RWPE1 (cell line): ENCODE results near the gene FN1.
"Not testable (repeated sequence)": the region's sequence is repeated elsewhere in the genome, so short reads cannot be mapped to it uniquely, and the experiment has no call there.

Experiments used
- CTCF ChIA-PET: fragments of 350-600 bp; sonication (Branson Sonifier 250); formaldehyde crosslinking; extraction: SDS; loops from one replicate; lab custom pipeline; 2021; lab: Yijun Ruan, JAX
- POLR2A ChIA-PET: fragments of 400-600 bp; formaldehyde crosslinking; extraction: SDS; loops from one replicate; lab custom pipeline; 2020; ENCODE audit warnings: antibody characterized with exemption; ENCODE audit not compliant: low non-redundant PET; lab: Yijun Ruan, JAX
- DNase-seq: peaks from one replicate; pipeline ENCODE4 v3.0.0; 2012; ENCODE audit warnings: low spot score
- H3K27ac ChIP-seq: fragments of 450-650 bp; 2 replicates; pipeline ENCODE4 v1.5.1; 2017
- TF ChIP-seq, protein P1 (sequence below): fragments of 450-650 bp; conservative IDR thresholded peaks from 2 replicates; pipeline ENCODE4 v1.5.1; 2017; ENCODE audit warnings: low read depth, mild to moderate bottlenecking

FN1 gene

DNA sequence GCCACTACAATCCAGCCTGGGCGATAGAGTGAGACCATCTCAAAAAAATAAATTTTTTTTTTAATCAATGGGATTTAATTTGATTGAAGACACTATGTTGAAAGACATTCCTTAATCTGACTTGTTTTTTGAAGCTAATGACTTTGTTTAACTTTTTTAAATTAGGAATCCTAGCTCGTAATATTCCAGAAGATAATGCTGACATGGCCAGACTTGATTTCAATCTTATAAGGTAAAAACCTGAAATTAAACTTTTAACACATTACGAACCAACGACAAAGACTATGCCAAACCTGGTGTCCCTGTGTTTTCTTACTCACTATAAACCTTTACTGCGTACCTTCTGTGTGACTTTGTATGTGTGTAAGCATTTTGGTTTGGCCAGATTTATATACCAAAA is 116.4 kb downstream of the FN1 start:
- POLR2A ChIA-PET, result interaction anchor here (0.6 kb wide), 1 partner anchor 36 kb away, joined by 4 read pairs; no protein-coding TSS in a partner anchor

DNA sequence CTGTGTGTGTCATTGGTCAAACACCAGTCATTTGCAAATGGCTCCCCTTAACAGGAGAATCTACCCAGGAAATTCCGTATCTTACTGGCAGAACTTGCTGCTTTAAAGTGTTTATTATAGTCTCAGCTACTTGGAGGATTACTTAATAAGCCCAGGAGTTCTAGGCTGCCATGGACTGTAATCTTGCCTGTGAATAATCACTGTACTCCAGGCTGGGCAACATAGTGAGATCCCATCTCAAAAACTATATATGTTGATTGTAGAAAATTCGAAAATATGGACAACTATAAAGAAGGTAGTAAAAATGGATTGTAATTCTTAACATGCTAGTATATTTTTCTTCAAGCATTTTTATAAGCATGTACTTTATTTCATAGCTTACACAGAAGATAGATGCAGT is 119.5 kb downstream of the FN1 start:
- no peak overlapping the region for H3K27ac ChIP-seq
- TF ChIP-seq, protein P1, sequence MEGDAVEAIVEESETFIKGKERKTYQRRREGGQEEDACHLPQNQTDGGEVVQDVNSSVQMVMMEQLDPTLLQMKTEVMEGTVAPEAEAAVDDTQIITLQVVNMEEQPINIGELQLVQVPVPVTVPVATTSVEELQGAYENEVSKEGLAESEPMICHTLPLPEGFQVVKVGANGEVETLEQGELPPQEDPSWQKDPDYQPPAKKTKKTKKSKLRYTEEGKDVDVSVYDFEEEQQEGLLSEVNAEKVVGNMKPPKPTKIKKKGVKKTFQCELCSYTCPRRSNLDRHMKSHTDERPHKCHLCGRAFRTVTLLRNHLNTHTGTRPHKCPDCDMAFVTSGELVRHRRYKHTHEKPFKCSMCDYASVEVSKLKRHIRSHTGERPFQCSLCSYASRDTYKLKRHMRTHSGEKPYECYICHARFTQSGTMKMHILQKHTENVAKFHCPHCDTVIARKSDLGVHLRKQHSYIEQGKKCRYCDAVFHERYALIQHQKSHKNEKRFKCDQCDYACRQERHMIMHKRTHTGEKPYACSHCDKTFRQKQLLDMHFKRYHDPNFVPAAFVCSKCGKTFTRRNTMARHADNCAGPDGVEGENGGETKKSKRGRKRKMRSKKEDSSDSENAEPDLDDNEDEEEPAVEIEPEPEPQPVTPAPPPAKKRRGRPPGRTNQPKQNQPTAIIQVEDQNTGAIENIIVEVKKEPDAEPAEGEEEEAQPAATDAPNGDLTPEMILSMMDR, result no peak
- no peak for DNase-seq
- ChIA-PET CTCF (interaction anchor here (0.6 kb wide), 2 partner anchors 307 to 577 kb away, joined by 3 read pairs; no protein-coding TSS in a partner anchor), POLR2A (no interaction called here)

More for the DNA sequence above, 116.4 kb downstream of the FN1 start:
- TF ChIP-seq, protein P1, result no peak
- no peak overlapping the region for H3K27ac ChIP-seq
- no peak for DNase-seq
- CTCF ChIA-PET, result interaction anchor here (1.1 kb wide), 1 partner anchor 49 kb away, joined by 9 read pairs; no protein-coding TSS in a partner anchor

DNA sequence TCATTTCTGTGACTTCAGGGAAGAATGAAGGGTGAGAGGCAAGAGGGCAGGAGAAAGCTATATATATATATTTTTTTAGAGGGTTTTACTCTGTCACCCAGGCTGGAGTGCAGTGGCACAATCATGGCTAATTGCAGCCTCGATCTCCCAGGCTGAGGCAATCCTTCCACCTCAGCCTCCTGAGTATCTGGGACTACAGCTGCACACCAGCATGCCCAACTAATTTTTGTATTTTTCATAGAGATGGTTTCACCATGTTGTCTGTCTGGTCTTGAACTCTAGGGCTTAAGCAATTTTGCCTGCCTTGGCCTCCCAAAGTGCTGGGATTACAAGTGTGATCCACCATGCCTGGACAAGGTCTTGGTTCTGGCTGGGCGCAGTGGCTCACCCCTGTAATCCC is 120.6 kb downstream of the FN1 start:
- DNase-seq, result no peak
- POLR2A ChIA-PET, result no interaction called here
- TF ChIP-seq, protein P1, result no peak
- H3K27ac ChIP-seq, result peak overlapping the region; percentile 24; the same call in 1 of the 2 replicates
- CTCF ChIA-PET, result no interaction called here

DNA sequence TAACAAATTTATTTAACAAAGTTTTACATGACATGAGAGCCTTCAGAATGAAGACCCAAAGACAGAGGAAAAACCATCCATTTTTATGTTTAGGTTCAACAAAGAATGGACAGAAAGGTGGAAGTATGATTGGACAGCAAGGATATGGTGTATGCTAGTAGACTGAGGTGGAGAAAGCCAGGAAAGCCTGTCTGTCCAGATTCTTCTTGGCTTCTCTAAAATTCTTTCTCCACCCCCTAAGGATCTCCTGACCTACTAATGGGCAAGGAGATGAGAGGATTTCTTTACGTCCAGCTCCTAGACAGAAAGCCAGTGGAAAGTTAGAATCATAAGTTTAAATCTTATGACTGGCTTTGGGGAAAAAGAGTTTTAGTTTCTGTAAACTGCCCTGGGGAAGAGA is 121.0 kb downstream of the FN1 start:
- CTCF ChIA-PET, result no interaction called here
- H3K27ac ChIP-seq, result no peak overlapping the region
- POLR2A ChIA-PET, result no interaction called here

DNA sequence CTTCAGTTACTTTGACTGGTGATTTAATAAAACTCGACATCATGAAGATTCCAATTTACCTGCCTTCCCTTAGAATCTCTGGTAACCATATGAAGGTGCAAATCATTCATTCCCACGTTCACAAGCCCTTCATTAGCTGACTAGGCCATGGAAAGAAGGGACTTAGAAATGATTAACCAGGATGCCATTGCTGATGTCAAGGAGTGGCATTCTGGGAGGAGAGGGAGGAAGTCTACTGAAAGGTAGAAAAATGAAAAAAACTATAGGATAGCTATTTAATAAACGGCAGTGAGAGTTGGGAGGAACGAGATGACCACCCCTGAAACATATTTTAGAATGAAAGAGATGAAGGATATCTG is 122.6 kb downstream of the FN1 start:
- DNase-seq, result no peak
- H3K27ac ChIP-seq, result no peak overlapping the region
- TF ChIP-seq, protein P1, result no peak
- ChIA-PET CTCF (no interaction called here), POLR2A (no interaction called here)

More for the DNA sequence above, 121.0 kb downstream of the FN1 start:
- TF ChIP-seq, protein P1, result no peak
- DNase-seq, result no peak

DNA sequence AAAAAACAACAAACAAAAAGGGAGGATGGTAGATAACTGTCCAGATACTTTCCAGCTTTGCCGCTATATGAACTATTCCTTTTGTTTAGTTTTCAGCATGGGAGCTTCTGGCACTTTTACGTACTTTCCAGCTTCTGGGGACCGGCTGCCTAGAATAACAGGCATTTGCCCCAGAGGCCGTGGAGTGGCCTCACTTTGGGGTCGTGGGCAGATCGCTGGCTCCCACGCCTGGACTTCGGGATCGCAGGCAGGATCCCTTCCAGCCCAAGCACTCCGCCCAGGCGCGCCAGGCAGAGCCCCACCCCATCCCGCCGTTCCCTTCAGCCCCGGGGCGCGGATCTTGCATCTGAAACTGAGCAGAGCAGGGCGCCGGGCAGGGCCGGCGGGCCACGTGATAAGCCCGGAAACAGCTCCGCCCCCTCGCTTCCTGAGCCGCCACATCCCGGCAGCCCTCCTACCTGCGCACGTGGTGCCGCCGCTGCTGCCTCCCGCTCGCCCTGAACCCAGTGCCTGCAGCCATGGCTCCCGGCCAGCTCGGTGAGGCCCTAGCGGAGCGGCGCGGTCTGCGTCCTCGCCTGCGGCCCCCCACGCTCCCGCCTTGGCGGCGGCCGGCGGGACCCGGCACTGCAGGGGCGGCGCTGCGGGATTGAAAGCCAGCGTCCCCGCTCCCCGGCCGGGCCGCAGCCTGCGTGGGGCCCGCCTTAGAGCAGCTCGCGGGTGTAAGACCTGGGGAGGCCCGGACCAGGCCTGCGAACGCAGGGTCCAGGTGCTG is 124.1 kb downstream of the FN1 start, which contains the start of gene ATIC:
Gene ATIC, plus strand, starts transcription at position 435 of the 772 bp plus-strand sequence. Its CDS starts 84 bp downstream, at position 519.
- peak; percentile 90 for DNase-seq
- ChIA-PET POLR2A (interaction anchor here (0.6 to 0.7 kb wide), 5 partner anchors 43 to 284 kb away, joined by 3 to 12 read pairs (median 8); no protein-coding TSS in a partner anchor), CTCF (interaction anchor here (0.6 to 1.4 kb wide), 4 partner anchors 207 to 619 kb away, joined by 3 read pairs; no protein-coding TSS in a partner anchor)
- peak within 1 kb of the TSS; percentile 79 for H3K27ac ChIP-seq
- TF ChIP-seq, protein P1, result no peak

DNA sequence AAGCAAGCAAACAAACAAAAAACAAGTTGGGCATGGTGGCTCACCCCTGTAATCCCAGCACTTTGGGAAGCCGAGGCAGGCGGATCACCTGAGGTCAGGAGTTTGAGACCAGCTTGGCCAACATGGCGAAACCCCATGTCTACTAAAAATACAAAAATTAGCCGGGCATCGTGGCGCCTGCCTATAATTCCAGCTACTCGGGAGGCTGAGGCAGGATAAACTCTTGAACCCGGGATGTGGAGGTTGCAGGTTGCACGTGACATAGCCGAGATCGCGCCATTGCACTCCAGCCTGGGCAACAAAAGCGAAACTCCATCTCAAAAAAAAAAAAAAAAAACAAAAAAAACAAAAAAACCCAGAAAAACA is 124.6 kb downstream of the FN1 start:
- H3K27ac ChIP-seq, result peak overlapping the region; percentile 79
- ChIA-PET POLR2A (interaction anchor here (0.7 kb wide), 3 partner anchors 124 to 285 kb away, joined by 8 to 12 read pairs (median 10); no protein-coding TSS in a partner anchor), CTCF (interaction anchor here (0.7 to 1.4 kb wide), 2 partner anchors 207 to 350 kb away, joined by 3 read pairs; no protein-coding TSS in a partner anchor)
- DNase-seq, result not testable (repeated sequence)
